ENCODE data around the gene IDH1. TPM values are rescaled to one million over a fixed set of nuclear protein-coding genes. Genes with fewer than 3 reads are reported as not detected.

Gene IDH1
- total RNA-seq, 2 experiments from 2014 or later, result 36.2 to 57.2 TPM

DNA sequence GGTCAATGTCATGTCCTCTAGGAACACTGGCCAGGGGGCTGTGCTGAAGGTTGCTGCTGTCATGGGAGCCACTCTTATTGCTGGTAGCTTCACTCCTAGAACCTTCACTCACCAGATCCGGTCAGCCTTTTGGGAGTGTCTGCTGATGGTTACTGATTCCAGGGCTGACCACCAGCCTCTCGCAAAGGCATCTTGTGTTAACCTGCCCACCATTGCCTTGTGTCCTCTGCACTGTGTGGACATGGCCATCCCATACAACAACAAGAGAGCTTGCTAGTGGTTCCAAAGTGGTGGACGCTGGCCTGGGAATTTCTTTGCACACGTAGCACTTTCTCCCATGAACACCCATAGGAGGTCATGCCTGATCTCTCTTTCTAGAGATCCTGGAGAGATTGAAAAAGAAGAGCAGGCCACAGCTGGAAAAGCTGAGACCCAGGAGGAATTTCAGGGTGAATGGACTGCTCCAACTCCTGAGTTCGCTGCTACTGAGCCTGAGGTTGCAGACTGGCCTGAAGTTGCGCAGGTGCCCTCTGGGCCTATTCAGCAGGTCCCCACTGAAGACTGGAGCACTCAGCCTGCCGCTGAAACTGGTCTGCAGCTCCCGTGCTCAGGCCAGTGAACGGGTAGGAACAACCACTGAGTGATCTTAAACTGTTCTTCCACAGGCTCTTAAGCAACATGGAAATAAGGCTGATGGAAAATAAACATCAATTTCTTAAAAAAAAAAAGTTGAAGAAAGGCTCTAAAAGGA is 46.4 kb downstream of the IDH1 start:
- no peaks in the 10 kb centered on the region for H4K20me1 ChIP-seq (ENCODE audit: insufficient read depth, low read length)
- H3K36me3 ChIP-seq (ENCODE audit: insufficient read depth, low read length), result no peaks in the 10 kb centered on the region
- ChIA-PET POLR2A (interaction anchor here (1.4 kb wide), 1 partner anchor 14 kb away, joined by 4 read pairs; no protein-coding TSS in a partner anchor), CTCF (ENCODE audit: unreplicated experiment) (no interaction called here)
- H3K79me2 ChIP-seq (ENCODE audit: insufficient read depth, low read depth, low read length), result no peaks in the 10 kb centered on the region
- no peak overlapping the region for H2AFZ ChIP-seq (ENCODE audit: low read length)
- no peaks in the 10 kb centered on the region for H3K4me1 ChIP-seq (ENCODE audit: insufficient read depth, low read length, poor library complexity, severe bottlenecking)
- DNase-seq (ENCODE audit: low spot score), result no peak
- no peaks in the 10 kb centered on the region for H3K9me2 ChIP-seq (ENCODE audit: insufficient read depth, low read length)
- no peak overlapping the region for H3K4me3 ChIP-seq (ENCODE audit: low read depth, low read length, poor library complexity, severe bottlenecking)
- H3K4me2 ChIP-seq (ENCODE audit: low read length), result no peak overlapping the region
- intact Hi-C loops (cut with micrococcal nuclease; ENCODE audit: unreplicated experiment), result no loop called here
- no peaks in the 10 kb centered on the region for H3K9me3 ChIP-seq (ENCODE audit: low read length)
- no peak overlapping the region for H3K27ac ChIP-seq (ENCODE audit: low read depth, low read length, poor library complexity, severe bottlenecking)
- BruUV-seq (replicated peaks), result no TSS peak
- TF ChIP-seq EZH2phosphoT487 (IDR thresholded peaks at IDR 0.05; ENCODE audit: borderline replicate concordance, low read depth, low read length), result no peak
- TF ChIP-seq, protein P1, sequence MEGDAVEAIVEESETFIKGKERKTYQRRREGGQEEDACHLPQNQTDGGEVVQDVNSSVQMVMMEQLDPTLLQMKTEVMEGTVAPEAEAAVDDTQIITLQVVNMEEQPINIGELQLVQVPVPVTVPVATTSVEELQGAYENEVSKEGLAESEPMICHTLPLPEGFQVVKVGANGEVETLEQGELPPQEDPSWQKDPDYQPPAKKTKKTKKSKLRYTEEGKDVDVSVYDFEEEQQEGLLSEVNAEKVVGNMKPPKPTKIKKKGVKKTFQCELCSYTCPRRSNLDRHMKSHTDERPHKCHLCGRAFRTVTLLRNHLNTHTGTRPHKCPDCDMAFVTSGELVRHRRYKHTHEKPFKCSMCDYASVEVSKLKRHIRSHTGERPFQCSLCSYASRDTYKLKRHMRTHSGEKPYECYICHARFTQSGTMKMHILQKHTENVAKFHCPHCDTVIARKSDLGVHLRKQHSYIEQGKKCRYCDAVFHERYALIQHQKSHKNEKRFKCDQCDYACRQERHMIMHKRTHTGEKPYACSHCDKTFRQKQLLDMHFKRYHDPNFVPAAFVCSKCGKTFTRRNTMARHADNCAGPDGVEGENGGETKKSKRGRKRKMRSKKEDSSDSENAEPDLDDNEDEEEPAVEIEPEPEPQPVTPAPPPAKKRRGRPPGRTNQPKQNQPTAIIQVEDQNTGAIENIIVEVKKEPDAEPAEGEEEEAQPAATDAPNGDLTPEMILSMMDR (conservative IDR thresholded peaks at IDR 0.05; ENCODE audit: low read length), result no peak

DNA sequence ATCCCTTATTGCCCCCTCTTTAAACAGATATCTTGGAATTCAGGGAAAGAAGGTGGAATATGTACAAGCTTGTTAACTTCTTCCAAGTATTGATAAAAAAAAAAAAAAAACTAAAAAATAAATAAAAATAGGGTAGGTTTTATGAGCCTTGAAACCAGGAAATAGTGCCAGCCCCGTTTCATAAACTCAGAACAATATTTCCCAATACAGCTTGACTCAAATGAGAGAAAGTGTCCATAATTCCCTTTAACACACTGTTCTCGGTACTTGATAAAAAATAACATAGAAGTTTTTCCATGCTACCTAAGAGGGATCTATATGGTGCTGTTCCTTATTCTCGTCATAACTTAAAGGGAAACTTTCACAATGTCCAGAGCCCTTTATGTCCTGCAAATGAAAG is 47.1 kb downstream of the IDH1 start:
- Histone ChIP-seq H3K36me3 (ENCODE audit: insufficient read depth, low read length) (no peaks in the 10 kb centered on the region), H2AFZ (ENCODE audit: low read length) (no peak overlapping the region), H3K4me1 (ENCODE audit: insufficient read depth, low read length, poor library complexity, severe bottlenecking) (no peaks in the 10 kb centered on the region), H3K79me2 (ENCODE audit: insufficient read depth, low read depth, low read length) (no peaks in the 10 kb centered on the region), H3K27ac (ENCODE audit: low read depth, low read length, poor library complexity, severe bottlenecking) (no peak overlapping the region), H3K9me2 (ENCODE audit: insufficient read depth, low read length) (no peaks in the 10 kb centered on the region), H3K4me3 (ENCODE audit: low read depth, low read length, poor library complexity, severe bottlenecking) (no peak overlapping the region), H3K9me3 (ENCODE audit: low read length) (no peaks in the 10 kb centered on the region), H4K20me1 (ENCODE audit: insufficient read depth, low read length) (no peaks in the 10 kb centered on the region), H3K4me2 (ENCODE audit: low read length) (no peak overlapping the region)
- CTCF ChIA-PET (ENCODE audit: unreplicated experiment), result no interaction called here
- TF ChIP-seq, protein P1 (conservative IDR thresholded peaks at IDR 0.05; ENCODE audit: low read length), result no peak
- TF ChIP-seq EZH2phosphoT487 (IDR thresholded peaks at IDR 0.05; ENCODE audit: borderline replicate concordance, low read depth, low read length), result no peak
- POLR2A ChIA-PET, result interaction anchor here (0.7 to 1.4 kb wide), 3 partner anchors 13 to 32 kb away, joined by 3 to 4 read pairs (median 4); no protein-coding TSS in a partner anchor
- no peak for DNase-seq (ENCODE audit: low spot score)
- BruUV-seq (replicated peaks), result no TSS peak
- intact Hi-C loops (cut with micrococcal nuclease; ENCODE audit: unreplicated experiment), result no loop called here

DNA sequence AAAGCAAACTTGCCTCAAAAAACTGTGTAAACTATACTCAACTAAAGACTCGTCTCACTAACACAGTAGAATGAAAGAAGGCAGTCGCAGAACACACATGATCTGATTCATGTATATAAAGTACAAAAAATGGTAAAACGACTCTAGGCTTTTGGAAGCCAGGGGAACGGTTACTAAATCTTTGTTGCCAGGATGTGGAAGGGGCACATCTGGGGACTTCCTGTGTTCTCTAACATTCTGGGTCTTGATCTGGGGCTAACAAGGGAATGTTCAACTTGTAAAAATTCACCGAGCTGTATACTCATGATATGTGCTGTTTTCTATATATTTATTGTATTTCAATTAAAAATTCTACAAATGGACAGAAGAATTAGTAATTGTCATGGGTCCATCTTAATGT is 50.7 kb downstream of the IDH1 start:
- Histone ChIP-seq H3K4me1 (ENCODE audit: insufficient read depth, low read length, poor library complexity, severe bottlenecking) (no peaks in the 10 kb centered on the region), H4K20me1 (ENCODE audit: insufficient read depth, low read length) (no peaks in the 10 kb centered on the region), H3K79me2 (ENCODE audit: insufficient read depth, low read depth, low read length) (no peaks in the 10 kb centered on the region), H3K4me3 (ENCODE audit: low read depth, low read length, poor library complexity, severe bottlenecking) (no peak overlapping the region), H2AFZ (ENCODE audit: low read length) (no peak overlapping the region), H3K4me2 (ENCODE audit: low read length) (no peak overlapping the region), H3K9me2 (ENCODE audit: insufficient read depth, low read length) (no peaks in the 10 kb centered on the region), H3K27ac (ENCODE audit: low read depth, low read length, poor library complexity, severe bottlenecking) (no peak overlapping the region), H3K9me3 (ENCODE audit: low read length) (no peaks in the 10 kb centered on the region), H3K36me3 (ENCODE audit: insufficient read depth, low read length) (no peaks in the 10 kb centered on the region)
- DNase-seq (ENCODE audit: low spot score), result no peak
- POLR2A ChIA-PET, result no interaction called here
- TF ChIP-seq EZH2phosphoT487 (IDR thresholded peaks at IDR 0.05; ENCODE audit: borderline replicate concordance, low read depth, low read length), result no peak
- TF ChIP-seq, protein P1 (conservative IDR thresholded peaks at IDR 0.05; ENCODE audit: low read length), result no peak
- BruUV-seq (replicated peaks), result no TSS peak
- intact Hi-C loops (cut with micrococcal nuclease; ENCODE audit: unreplicated experiment), result no loop called here
- CTCF ChIA-PET (ENCODE audit: unreplicated experiment), result interaction anchor here (0.5 kb wide), 1 partner anchor 55 kb away, joined by 3 read pairs; no protein-coding TSS in a partner anchor
